ENCODE data around the gene OTUD3.
"Not testable (repeated sequence)": the region's sequence is repeated elsewhere in the genome, so short reads cannot be mapped to it uniquely, and the experiment has no call there.

The OTUD3 gene

DNA sequence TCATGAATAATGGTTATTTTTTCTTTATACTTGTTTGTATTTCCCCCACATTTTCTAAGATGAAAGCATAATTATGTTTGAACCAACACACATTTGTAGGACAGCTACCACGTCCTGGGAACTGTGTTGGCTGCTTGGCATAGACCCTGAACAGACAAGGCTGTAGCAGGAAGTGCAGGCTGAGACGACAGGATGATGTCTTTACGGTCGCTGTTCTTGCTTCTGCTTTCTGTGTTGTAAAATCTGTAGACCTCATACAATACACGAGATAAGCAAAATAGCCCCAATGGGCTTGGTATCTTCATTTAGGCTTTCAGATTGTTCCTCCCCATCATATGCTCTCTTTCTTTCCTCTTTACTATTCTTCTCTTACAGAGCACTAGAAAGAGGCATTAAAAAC is 23.3 kb upstream of the OTUD3 start:
- DNase-seq (ENCODE audit: low spot score in 2 of 2) = no peak
- peaks cover 67% of the 10 kb centered on the region for H3K27me3 Mint-ChIP-seq
- H3K9me3 Mint-ChIP-seq = peaks cover 6% of the 10 kb centered on the region
- no peak overlapping the region for H3K4me3 Mint-ChIP-seq
- no peak overlapping the region for H3K27ac Mint-ChIP-seq (ENCODE audit: low read depth)
- H3K4me1 Mint-ChIP-seq = no peaks in the 10 kb centered on the region
- no peaks in the 10 kb centered on the region for H3K36me3 Mint-ChIP-seq (ENCODE audit: insufficient read depth)
- no peak for ATAC-seq (replicated peaks; ENCODE audit: extremely low read depth, poor library complexity, severe bottlenecking)

DNA sequence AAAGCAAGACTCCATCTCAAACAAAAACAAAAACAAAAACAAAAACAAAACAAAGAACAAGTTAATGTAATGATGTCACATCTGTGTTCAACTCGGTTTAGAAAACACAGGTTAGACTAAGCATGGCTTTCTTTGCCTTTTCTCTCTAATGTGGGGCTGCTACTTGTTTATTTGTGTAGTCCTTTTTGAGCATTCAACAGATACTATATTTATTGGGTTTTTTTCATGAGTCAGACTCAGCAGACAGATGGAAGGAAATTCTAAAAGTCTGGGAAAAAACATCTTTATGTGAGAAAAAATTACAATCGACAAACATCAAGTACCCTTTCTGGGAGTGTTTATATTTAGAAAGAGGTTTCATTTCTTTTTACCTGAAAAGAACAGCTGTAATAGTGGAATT is 22.3 kb upstream of the OTUD3 start:
- Mint-ChIP-seq H3K4me1 (no peaks in the 10 kb centered on the region), H3K27me3 (peaks cover 67% of the 10 kb centered on the region), H3K4me3 (no peak overlapping the region), H3K9me3 (peaks cover 6% of the 10 kb centered on the region), H3K36me3 (ENCODE audit: insufficient read depth) (no peaks in the 10 kb centered on the region), H3K27ac (ENCODE audit: low read depth) (no peak overlapping the region)
- DNase-seq (ENCODE audit: low spot score in 2 of 2) (no peak), ATAC-seq (replicated peaks; ENCODE audit: extremely low read depth, poor library complexity, severe bottlenecking) (no peak)

DNA sequence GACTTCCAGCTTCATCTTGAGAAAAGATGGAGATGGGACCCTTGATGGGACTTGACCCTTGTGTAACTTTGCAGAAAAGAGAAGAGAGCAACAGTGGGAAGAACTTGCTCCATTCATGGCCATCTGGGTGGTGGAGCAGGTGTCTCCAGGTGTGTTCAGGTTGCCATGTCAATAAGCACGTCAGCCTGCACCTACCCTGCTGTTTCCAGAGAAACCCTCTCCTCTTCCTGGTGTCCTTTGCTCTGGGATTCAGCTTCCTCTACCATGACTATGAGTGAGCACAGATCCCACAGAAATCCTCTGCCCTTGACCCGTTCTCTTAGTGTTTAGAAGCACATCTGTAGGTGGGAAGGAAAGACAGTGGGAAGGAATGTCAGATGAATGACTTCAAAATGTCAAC is 21.8 kb upstream of the OTUD3 start:
- no peaks in the 10 kb centered on the region for H3K36me3 Mint-ChIP-seq (ENCODE audit: insufficient read depth)
- H3K27ac Mint-ChIP-seq (ENCODE audit: low read depth) = no peak overlapping the region
- DNase-seq (ENCODE audit: low spot score in 2 of 2) (no peak), ATAC-seq (replicated peaks; ENCODE audit: extremely low read depth, poor library complexity, severe bottlenecking) (no peak)
- H3K4me3 Mint-ChIP-seq = no peak overlapping the region
- H3K27me3 Mint-ChIP-seq = peaks cover 66% of the 10 kb centered on the region
- peaks cover 6% of the 10 kb centered on the region for H3K9me3 Mint-ChIP-seq
- H3K4me1 Mint-ChIP-seq = no peaks in the 10 kb centered on the region

DNA sequence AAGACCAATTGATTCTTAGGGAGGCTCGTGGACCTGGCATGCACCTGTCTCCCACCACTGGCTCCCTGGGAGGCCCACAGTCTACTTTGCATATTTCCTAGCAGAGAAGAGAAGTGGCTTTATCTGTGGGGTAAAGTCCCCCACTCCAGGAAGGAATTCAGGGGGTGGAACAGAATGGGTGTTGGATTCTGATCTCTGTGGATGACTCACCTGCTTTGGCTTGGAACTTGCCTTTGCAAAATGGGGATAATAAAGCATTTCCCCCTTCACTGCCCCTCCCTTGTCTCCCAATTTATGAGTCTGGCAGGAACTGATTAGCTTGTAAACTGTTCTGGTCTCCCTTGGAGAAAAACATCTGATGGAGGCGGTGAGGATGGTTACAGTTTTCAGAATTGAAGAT is 21.2 kb upstream of the OTUD3 start:
- Mint-ChIP-seq H3K4me3 (no peak overlapping the region), H3K4me1 (no peaks in the 10 kb centered on the region), H3K36me3 (ENCODE audit: insufficient read depth) (no peaks in the 10 kb centered on the region), H3K27me3 (peaks cover 66% of the 10 kb centered on the region), H3K9me3 (peaks cover 6% of the 10 kb centered on the region), H3K27ac (ENCODE audit: low read depth) (no peak overlapping the region)
- ATAC-seq (replicated peaks; ENCODE audit: extremely low read depth, poor library complexity, severe bottlenecking) = no peak
- DNase-seq (ENCODE audit: low spot score in 2 of 2) = no peak

DNA sequence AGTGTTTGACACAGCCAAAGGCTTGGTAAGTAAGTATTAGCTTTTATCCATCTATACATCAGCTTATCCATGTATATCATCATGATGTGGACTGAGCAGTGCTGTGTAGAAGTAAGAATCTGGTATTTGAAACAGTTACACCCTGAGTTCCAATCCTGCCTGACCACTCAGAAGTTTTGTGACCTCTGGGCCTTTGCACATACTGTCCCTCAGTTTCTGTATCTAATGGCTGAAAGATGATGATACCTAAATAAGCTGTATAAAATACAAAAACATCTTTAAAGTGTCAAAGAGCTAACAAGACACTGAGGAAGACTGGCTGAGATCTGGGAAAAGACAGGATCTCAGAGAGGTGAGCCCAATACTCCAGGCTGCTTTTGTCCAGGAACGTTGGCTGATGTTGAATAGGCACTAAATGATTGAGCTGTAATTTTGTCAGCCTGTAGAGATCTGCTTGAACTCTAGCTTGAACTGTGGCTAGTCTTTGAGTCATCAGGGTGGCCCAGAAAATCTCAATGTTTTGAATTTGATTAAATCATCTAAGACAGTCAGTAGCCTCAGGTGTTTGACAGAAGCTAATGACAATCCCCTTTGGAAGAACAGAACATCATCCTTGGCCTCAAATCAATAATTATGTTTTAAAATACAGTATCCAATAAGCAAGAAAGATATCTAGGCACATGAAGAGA is 20.2 kb upstream of the OTUD3 start:
- ATAC-seq (replicated peaks; ENCODE audit: extremely low read depth, poor library complexity, severe bottlenecking) (no peak), DNase-seq (ENCODE audit: low spot score in 2 of 2) (no peak)
- peaks cover 6% of the 10 kb centered on the region for H3K9me3 Mint-ChIP-seq
- no peak overlapping the region for H3K4me3 Mint-ChIP-seq
- H3K4me1 Mint-ChIP-seq = no peaks in the 10 kb centered on the region
- H3K27me3 Mint-ChIP-seq = peaks cover 65% of the 10 kb centered on the region
- no peak overlapping the region for H3K27ac Mint-ChIP-seq (ENCODE audit: low read depth)
- H3K36me3 Mint-ChIP-seq (ENCODE audit: insufficient read depth) = no peaks in the 10 kb centered on the region

DNA sequence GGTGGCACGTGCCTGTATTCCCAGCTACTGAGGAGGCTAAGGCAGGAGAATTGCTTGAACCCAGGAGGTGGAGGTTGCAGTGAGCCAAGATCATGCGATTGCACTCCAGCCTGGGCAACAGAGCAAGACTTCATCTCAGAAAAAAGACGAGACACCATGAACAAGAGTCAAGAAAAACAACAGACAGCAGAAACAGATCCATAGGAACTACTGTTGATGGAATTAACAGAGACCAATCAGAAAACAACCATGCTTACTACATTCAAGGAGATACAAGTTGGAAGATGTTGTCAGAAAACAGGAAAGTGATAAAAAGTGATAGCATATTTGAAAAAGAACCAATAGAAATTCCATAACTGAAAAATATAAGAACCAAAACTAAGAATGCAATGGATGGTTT is 19.3 kb upstream of the OTUD3 start:
- no peaks in the 10 kb centered on the region for H3K36me3 Mint-ChIP-seq (ENCODE audit: insufficient read depth)
- peaks cover 60% of the 10 kb centered on the region for H3K27me3 Mint-ChIP-seq
- ATAC-seq (replicated peaks; ENCODE audit: extremely low read depth, poor library complexity, severe bottlenecking) (no peak), DNase-seq (ENCODE audit: low spot score in 2 of 2) (no peak)
- peaks cover 6% of the 10 kb centered on the region for H3K9me3 Mint-ChIP-seq
- H3K4me3 Mint-ChIP-seq = no peak overlapping the region
- no peak overlapping the region for H3K27ac Mint-ChIP-seq (ENCODE audit: low read depth)
- no peaks in the 10 kb centered on the region for H3K4me1 Mint-ChIP-seq

DNA sequence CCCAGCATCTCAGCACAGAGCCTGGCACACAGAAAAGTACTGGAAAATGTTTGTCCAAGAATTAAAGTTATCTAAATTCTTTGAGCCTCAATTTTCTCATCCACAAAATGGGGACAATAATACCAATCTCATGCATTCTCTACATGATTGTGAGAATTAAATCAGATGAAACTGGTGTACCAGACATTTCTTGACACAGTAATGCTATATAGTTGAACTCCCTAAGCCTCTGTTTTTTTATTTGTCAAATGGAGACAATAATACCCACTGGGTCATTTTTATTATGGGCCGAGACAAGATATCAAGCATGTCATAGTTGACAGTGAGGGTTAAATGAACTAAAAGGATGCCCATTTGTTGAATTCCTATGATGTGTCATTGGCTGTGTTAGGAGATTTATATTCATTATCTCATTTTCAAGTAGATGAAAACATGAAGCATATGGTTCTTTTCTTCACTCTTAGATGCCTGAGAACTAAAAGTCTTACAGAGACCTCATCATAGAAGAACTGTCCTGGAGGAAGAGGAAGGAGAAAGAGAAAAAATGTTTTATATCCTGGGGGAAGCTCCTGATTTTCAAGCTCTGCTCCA is 17.5 kb upstream of the OTUD3 start:
- H3K9me3 Mint-ChIP-seq = peaks cover 6% of the 10 kb centered on the region
- H3K27me3 Mint-ChIP-seq = peaks cover 60% of the 10 kb centered on the region
- no peak for ATAC-seq (replicated peaks; ENCODE audit: extremely low read depth, poor library complexity, severe bottlenecking)
- no peak for DNase-seq (ENCODE audit: low spot score in 2 of 2)
- H3K4me1 Mint-ChIP-seq = no peaks in the 10 kb centered on the region
- H3K4me3 Mint-ChIP-seq = no peak overlapping the region
- no peaks in the 10 kb centered on the region for H3K36me3 Mint-ChIP-seq (ENCODE audit: insufficient read depth)
- H3K27ac Mint-ChIP-seq (ENCODE audit: low read depth) = no peak overlapping the region

DNA sequence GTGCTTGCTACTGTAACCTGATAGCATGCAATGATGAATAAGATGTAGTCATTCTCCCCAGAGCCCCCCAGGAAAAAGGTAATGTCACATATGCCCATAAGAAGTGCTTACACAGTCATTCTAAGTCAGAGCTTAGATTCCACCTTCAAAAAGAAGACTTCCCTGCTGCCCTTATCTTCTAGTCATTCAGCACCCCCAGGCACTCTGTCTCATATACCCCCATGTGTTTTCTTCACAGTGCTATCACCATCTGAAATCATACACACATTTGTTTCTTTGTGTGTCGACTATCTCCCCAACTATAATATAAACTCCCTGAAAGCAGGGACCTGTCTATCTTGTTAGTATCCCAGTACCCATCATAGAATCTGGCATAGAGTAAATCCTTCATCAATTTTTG is 16.2 kb upstream of the OTUD3 start:
- H3K9me3 Mint-ChIP-seq = peaks cover 6% of the 10 kb centered on the region
- H3K4me3 Mint-ChIP-seq = no peak overlapping the region
- DNase-seq (ENCODE audit: low spot score in 2 of 2) (no peak), ATAC-seq (replicated peaks; ENCODE audit: extremely low read depth, poor library complexity, severe bottlenecking) (no peak)
- H3K27ac Mint-ChIP-seq (ENCODE audit: low read depth) = no peak overlapping the region
- no peaks in the 10 kb centered on the region for H3K4me1 Mint-ChIP-seq
- peaks cover 61% of the 10 kb centered on the region for H3K27me3 Mint-ChIP-seq
- no peaks in the 10 kb centered on the region for H3K36me3 Mint-ChIP-seq (ENCODE audit: insufficient read depth)

DNA sequence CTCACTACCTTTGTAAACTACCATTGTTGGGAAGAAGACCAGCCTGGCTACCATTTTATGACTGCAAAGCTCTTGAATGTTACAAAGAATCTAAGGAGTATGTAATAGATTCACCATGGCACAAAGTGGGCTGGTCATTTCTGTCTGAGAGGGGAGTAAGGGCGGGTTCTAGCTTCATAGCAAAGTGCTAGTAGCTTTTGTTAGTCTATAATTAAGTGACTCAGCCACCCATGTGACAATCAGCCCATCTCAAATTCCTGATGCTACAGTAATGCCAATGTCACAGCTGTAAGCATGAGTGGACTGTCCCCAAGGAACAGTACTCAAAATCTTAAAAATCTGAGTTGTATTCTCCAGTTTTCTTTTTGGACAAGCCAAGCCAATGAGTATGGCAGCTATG is 15.4 kb upstream of the OTUD3 start:
- DNase-seq (ENCODE audit: low spot score in 2 of 2) = no peak
- Mint-ChIP-seq H3K4me1 (no peaks in the 10 kb centered on the region), H3K27ac (ENCODE audit: low read depth) (no peak overlapping the region), H3K9me3 (peaks cover 6% of the 10 kb centered on the region), H3K27me3 (peaks cover 62% of the 10 kb centered on the region), H3K4me3 (no peak overlapping the region), H3K36me3 (ENCODE audit: insufficient read depth) (no peaks in the 10 kb centered on the region)
- no peak for ATAC-seq (replicated peaks; ENCODE audit: extremely low read depth, poor library complexity, severe bottlenecking)

DNA sequence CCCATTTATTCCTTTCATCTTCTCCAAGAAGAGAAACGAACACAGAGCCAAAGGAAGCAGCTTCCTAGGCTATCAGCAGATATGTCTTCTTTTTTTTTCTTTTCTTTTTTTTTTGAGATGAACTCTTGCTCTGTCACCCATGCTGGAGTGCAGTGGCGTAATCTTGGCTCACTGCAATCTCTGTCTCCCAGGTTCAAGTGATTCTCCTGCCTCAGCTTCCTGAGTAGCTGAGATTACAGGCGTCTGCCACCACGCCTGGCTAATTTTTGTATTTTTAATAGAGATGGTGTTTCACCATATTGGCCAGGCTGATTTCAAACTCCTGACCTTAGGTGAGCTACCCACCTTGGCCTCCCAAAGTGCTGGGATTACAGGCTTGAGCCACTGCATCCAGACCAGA is 13.6 kb upstream of the OTUD3 start:
- not testable (repeated sequence) for H3K4me1 Mint-ChIP-seq; ATAC-seq (replicated peaks; ENCODE audit: extremely low read depth, poor library complexity, severe bottlenecking); H3K27ac Mint-ChIP-seq (ENCODE audit: low read depth); DNase-seq (ENCODE audit: low spot score in 2 of 2); H3K9me3 Mint-ChIP-seq; H3K36me3 Mint-ChIP-seq (ENCODE audit: insufficient read depth); H3K4me3 Mint-ChIP-seq
- H3K27me3 Mint-ChIP-seq = peaks cover 67% of the 10 kb centered on the region

DNA sequence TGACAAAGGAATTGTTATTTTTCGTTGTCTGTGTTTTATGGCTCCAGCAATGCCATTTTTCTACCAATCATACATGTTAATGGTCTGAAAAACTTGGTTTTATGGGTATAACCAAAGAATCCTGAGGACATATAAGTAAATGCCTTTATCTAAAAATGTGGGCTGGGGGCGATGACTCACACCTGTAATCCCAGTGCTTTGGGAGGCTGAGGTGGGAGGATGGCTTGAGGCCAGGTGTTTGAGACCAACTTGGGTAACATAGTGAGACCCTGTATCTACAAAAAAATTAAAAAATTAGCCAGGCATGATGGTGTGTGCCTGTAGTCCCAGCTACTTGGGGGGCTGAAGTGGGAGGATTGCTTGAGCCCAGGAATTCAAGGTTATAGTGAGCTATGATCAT is 12.7 kb upstream of the OTUD3 start:
- H3K27ac Mint-ChIP-seq (ENCODE audit: low read depth) = not testable (repeated sequence)

DNA sequence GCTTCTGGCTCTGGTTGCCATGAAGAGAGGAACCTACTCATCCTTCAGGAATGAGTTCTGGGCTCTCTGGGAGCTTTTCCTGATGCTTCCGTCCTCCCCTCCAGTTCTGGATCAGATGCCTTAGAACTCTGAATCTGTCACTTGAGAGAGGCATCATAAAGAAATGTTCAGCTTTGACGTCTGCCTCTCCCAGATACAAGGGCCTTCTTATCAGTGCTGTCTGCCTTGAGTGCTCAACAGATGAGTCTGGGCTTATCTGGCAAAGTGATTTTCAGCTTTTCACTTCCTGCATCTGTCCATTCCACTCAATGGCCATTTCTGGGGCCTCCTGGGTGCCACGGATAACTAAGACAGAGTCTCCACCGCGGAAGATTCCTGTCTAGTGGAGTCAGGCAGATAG is 12.3 kb upstream of the OTUD3 start:
- Mint-ChIP-seq H3K4me3 (no peak overlapping the region), H3K4me1 (no peaks in the 10 kb centered on the region), H3K36me3 (ENCODE audit: insufficient read depth) (no peaks in the 10 kb centered on the region), H3K27me3 (peaks cover 66% of the 10 kb centered on the region), H3K9me3 (no peaks in the 10 kb centered on the region), H3K27ac (ENCODE audit: low read depth) (no peak overlapping the region)
- ATAC-seq (replicated peaks; ENCODE audit: extremely low read depth, poor library complexity, severe bottlenecking) = no peak
- DNase-seq (ENCODE audit: low spot score in 2 of 2) = no peak

More for the DNA sequence above, 12.7 kb upstream of the OTUD3 start:
- H3K4me3 Mint-ChIP-seq; H3K36me3 Mint-ChIP-seq (ENCODE audit: insufficient read depth); H3K4me1 Mint-ChIP-seq; DNase-seq (ENCODE audit: low spot score in 2 of 2); H3K9me3 Mint-ChIP-seq; ATAC-seq (replicated peaks; ENCODE audit: extremely low read depth, poor library complexity, severe bottlenecking): not testable (repeated sequence)
- H3K27me3 Mint-ChIP-seq = peaks cover 67% of the 10 kb centered on the region

DNA sequence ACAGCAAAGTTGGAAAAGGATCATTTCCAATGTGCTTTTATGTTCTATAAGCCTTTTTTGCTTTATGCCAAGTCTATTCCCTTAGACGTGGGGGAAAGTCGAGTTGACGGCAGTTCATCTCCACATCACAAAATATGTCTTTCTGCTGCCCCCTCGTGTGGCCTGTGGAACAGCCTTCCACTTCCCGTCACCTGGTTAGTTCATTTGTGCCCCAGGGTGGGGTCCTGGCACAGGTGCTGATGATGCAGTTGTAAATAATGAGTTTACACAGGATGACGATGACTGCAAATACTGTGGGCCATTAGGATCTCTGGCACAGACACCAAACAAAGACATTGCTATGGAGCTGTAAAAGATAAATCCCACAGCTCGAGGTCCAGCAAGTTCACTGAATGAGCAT is 10.0 kb upstream of the OTUD3 start:
- H3K9me3 Mint-ChIP-seq = no peaks in the 10 kb centered on the region
- peaks cover 87% of the 10 kb centered on the region for H3K27me3 Mint-ChIP-seq
- H3K36me3 Mint-ChIP-seq (ENCODE audit: insufficient read depth) = no peaks in the 10 kb centered on the region
- ATAC-seq (replicated peaks; ENCODE audit: extremely low read depth, poor library complexity, severe bottlenecking) = no peak
- DNase-seq (ENCODE audit: low spot score in 2 of 2) = no peak
- H3K4me3 Mint-ChIP-seq = no peak overlapping the region
- no peaks in the 10 kb centered on the region for H3K4me1 Mint-ChIP-seq
- no peak overlapping the region for H3K27ac Mint-ChIP-seq (ENCODE audit: low read depth)

Data from central memory CD8-positive, alpha-beta T cell (primary cell).